ENCODE data around the gene CYP3A7.
"Not testable (repeated sequence)": the region's sequence is repeated elsewhere in the genome, so short reads cannot be mapped to it uniquely, and the experiment has no call there.

The CYP3A7 gene

GRCh38 chr7:99665312-99666012 is 69.5 kb downstream of the CYP3A7 start:
- DNase-seq, result no peak

GRCh38 chr7:99657879-99658278 is 77.1 kb downstream of the CYP3A7 start:
- not testable (repeated sequence) for DNase-seq
